Fibroblast of mammary gland (primary cell): ENCODE measurements around the gene DYNC1LI2.

Experiments used
- DNase-seq: peaks from one replicate; pipeline ENCODE4 v3.0.0-alpha.2; 2010; ENCODE audit warnings: low read depth
- H3K4me3 ChIP-seq: 2 replicates; pipeline ENCODE4 v1.5.1; 2011; ENCODE audit warnings: low read depth, mild to moderate bottlenecking, low read length, moderate library complexity; ENCODE audit not compliant: control insufficient read depth
- CTCF ChIP-seq: conservative IDR thresholded peaks from 2 replicates; pipeline ENCODE4 v1.5.1; 2011; ENCODE audit warnings: low read depth, low read length, inconsistent platforms; ENCODE audit not compliant: control insufficient read depth, insufficient read depth

Gene DYNC1LI2

GRCh38 chr16:66676599-66676998 is 74.8 kb downstream of the DYNC1LI2 start:
- DNase-seq, result no peak
- TF ChIP-seq CTCF, result no peak
- H3K4me3 ChIP-seq, result no peak overlapping the region

GRCh38 chr16:66673691-66674090 is 77.7 kb downstream of the DYNC1LI2 start:
- no peak for TF ChIP-seq CTCF
- no peak for DNase-seq
- H3K4me3 ChIP-seq, result no peak overlapping the region
